ENCODE data around the gene RECK.
"Not testable (repeated sequence)": the region's sequence is repeated elsewhere in the genome, so short reads cannot be mapped to it uniquely, and the experiment has no call there.

Gene RECK

GRCh38 chr9:36036780-36037548 lies at the start of gene RECK:
Gene RECK (plus strand): TSS chr9:36036913. CDS start chr9:36036999, 86 bp downstream.
- peak; percentile 77 to 86 for DNase-seq
- TF ChIP-seq POLR2A (IDR thresholded peaks at IDR 0.05; ENCODE audit: low read length) (no peak), GATA1 (IDR thresholded peaks at IDR 0.05; ENCODE audit: low read depth, low read length) (no peak)

GRCh38 chr9:35990155-35990554 lies 46.6 kb upstream of the RECK start:
- no peak for DNase-seq

GRCh38 chr9:35993136-35993535 lies 43.6 kb upstream of the RECK start:
- DNase-seq, result not testable (repeated sequence)

More at GRCh38 chr9:35990155-35990554, 46.6 kb upstream of the RECK start:
- TF ChIP-seq POLR2A (IDR thresholded peaks at IDR 0.05; ENCODE audit: low read length), result no peak
- TF ChIP-seq GATA1 (IDR thresholded peaks at IDR 0.05; ENCODE audit: low read depth, low read length), result no peak

- TF ChIP-seq POLR2A (IDR thresholded peaks at IDR 0.05; ENCODE audit: low read length) (no peak), GATA1 (IDR thresholded peaks at IDR 0.05; ENCODE audit: low read depth, low read length) (no peak)
- no peak for DNase-seq
Measured at GRCh38 chr9:35993976-35994720, 42.6 kb upstream of the RECK start.

GRCh38 chr9:35994959-35995358 lies 41.8 kb upstream of the RECK start:
- TF ChIP-seq POLR2A (IDR thresholded peaks at IDR 0.05; ENCODE audit: low read length), result no peak
- TF ChIP-seq GATA1 (IDR thresholded peaks at IDR 0.05; ENCODE audit: low read depth, low read length), result no peak
- no peak for DNase-seq

- TF ChIP-seq POLR2A (IDR thresholded peaks at IDR 0.05; ENCODE audit: low read length) (no peak), GATA1 (IDR thresholded peaks at IDR 0.05; ENCODE audit: low read depth, low read length) (no peak)
- DNase-seq, result no peak
Measured at GRCh38 chr9:35996358-35996970, 40.2 kb upstream of the RECK start.

- not testable (repeated sequence) for DNase-seq
Measured at GRCh38 chr9:35997016-35997415, 39.7 kb upstream of the RECK start.

GRCh38 chr9:35998333-35998732 lies 38.4 kb upstream of the RECK start:
- DNase-seq, result no peak
- TF ChIP-seq GATA1 (IDR thresholded peaks at IDR 0.05; ENCODE audit: low read depth, low read length) (no peak), POLR2A (IDR thresholded peaks at IDR 0.05; ENCODE audit: low read length) (no peak)

- TF ChIP-seq POLR2A (IDR thresholded peaks at IDR 0.05; ENCODE audit: low read length), result no peak
- TF ChIP-seq GATA1 (IDR thresholded peaks at IDR 0.05; ENCODE audit: low read depth, low read length), result no peak
- DNase-seq, result no peak
Measured at GRCh38 chr9:36005891-36006290, 30.8 kb upstream of the RECK start.

- TF ChIP-seq POLR2A (IDR thresholded peaks at IDR 0.05; ENCODE audit: low read length), result no peak
- TF ChIP-seq GATA1 (IDR thresholded peaks at IDR 0.05; ENCODE audit: low read depth, low read length), result no peak
- DNase-seq, result no peak
Measured at GRCh38 chr9:36006549-36007315, 30.0 kb upstream of the RECK start.

- TF ChIP-seq POLR2A (IDR thresholded peaks at IDR 0.05; ENCODE audit: low read length) (no peak), GATA1 (IDR thresholded peaks at IDR 0.05; ENCODE audit: low read depth, low read length) (no peak)
- no peak for DNase-seq
Measured at GRCh38 chr9:36007316-36007708, 29.4 kb upstream of the RECK start.

GRCh38 chr9:36007852-36008251 lies 28.9 kb upstream of the RECK start:
- no peak for TF ChIP-seq GATA1 (IDR thresholded peaks at IDR 0.05; ENCODE audit: low read depth, low read length)
- no peak for TF ChIP-seq POLR2A (IDR thresholded peaks at IDR 0.05; ENCODE audit: low read length)
- DNase-seq, result no peak

- DNase-seq, result peak; percentile 77 to 86
- TF ChIP-seq POLR2A (IDR thresholded peaks at IDR 0.05; ENCODE audit: low read length) (no peak), GATA1 (IDR thresholded peaks at IDR 0.05; ENCODE audit: low read depth, low read length) (no peak)
Measured at GRCh38 chr9:36008774-36009300, 27.9 kb upstream of the RECK start.

GRCh38 chr9:36011379-36011778 lies 25.3 kb upstream of the RECK start:
- DNase-seq, result no peak
- TF ChIP-seq POLR2A (IDR thresholded peaks at IDR 0.05; ENCODE audit: low read length), result no peak
- no peak for TF ChIP-seq GATA1 (IDR thresholded peaks at IDR 0.05; ENCODE audit: low read depth, low read length)
